GM23248 (cell line): ENCODE data around the gene DUOX2.
"Not testable (repeated sequence)": the region's sequence is repeated elsewhere in the genome, so short reads cannot be mapped to it uniquely, and the experiment has no call there.

Source experiments
- EZH2 ChIP-seq: fragments of 200-600 bp; sonication (generic); IDR thresholded peaks from 2 replicates; pipeline ENCODE4 v1.6.1; 2018; ENCODE audit warnings: antibody characterized with exemption, mild to moderate bottlenecking; ENCODE audit not compliant: insufficient read depth, poor library complexity, severe bottlenecking
- EZH2phosphoT487 ChIP-seq: fragments of 200-600 bp; sonication (generic); IDR thresholded peaks from 2 replicates; pipeline ENCODE4 v1.6.1; 2018; ENCODE audit warnings: antibody characterized with exemption, moderate library complexity, mild to moderate bottlenecking, low read depth; ENCODE audit not compliant: insufficient read depth

DNA sequence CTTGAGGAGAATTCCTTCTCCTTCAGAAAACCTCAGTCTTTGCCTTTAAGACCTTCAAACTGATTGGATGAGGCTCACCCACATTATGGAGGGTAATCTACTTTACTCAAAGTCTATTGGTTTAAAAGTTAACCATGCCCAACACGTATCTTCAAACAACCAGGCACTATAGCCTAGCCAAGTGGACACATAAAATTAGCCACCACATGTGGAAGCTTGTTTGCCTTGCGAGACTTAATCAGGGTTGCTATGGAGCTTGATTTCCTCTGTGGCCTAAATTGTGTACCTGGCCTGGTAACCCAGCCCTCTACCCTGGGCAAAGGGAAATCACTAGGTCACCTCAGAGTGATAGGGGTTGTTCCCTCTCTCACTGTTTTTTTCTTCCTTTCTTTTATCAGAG is 71.1 kb downstream of the DUOX2 start:
- TF ChIP-seq EZH2phosphoT487, EZH2: not testable (repeated sequence)
